NB4 (cell line): ENCODE measurements around the gene ADPRM.

Experiments used
- DNase-seq: peaks from one replicate; pipeline ENCODE4 v3.0.0; 2010; ENCODE audit warnings: low read depth
- H3K4me3 ChIP-seq: one replicate; pipeline ENCODE4 v1.5.1; 2011; ENCODE audit warnings: mild to moderate bottlenecking, low read depth, low read length, moderate library complexity
- CTCF ChIP-seq: IDR thresholded peaks from one replicate; pipeline ENCODE4 v1.5.1; 2012; ENCODE audit warnings: low read depth, low read length
- MAX ChIP-seq: IDR thresholded peaks from 2 replicates; pipeline ENCODE4 v1.6.1; 2011; ENCODE audit warnings: low read depth, low read length
- MYC ChIP-seq: IDR thresholded peaks from 2 replicates; pipeline ENCODE4 v1.6.1; 2011; ENCODE audit warnings: low read depth, low read length
- POLR2A ChIP-seq: IDR thresholded peaks from 2 replicates; pipeline ENCODE4 v1.6.1; 2011; ENCODE audit warnings: mild to moderate bottlenecking; ENCODE audit not compliant: insufficient read length; ENCODE audit errors: extremely low read depth

The ADPRM gene

GRCh38 chr17:10745231-10745630 is 47.8 kb downstream of the ADPRM start:
- H3K4me3 ChIP-seq: no peak overlapping the region
- TF ChIP-seq CTCF (no peak), MAX (no peak), MYC (no peak), POLR2A (no peak)
- no peak for DNase-seq

GRCh38 chr17:10748531-10749181 is 51.3 kb downstream of the ADPRM start:
- no peak for DNase-seq
- TF ChIP-seq MYC (no peak), MAX (no peak), CTCF (no peak), POLR2A (no peak)
- no peak overlapping the region for H3K4me3 ChIP-seq

GRCh38 chr17:10750210-10750609 is 52.8 kb downstream of the ADPRM start:
- DNase-seq: no peak
- TF ChIP-seq POLR2A (no peak), MYC (no peak), CTCF (no peak), MAX (no peak)
- H3K4me3 ChIP-seq: no peak overlapping the region

GRCh38 chr17:10751563-10751962 is 54.2 kb downstream of the ADPRM start:
- no peak for TF ChIP-seq POLR2A
- no peak for TF ChIP-seq MAX
- no peak for TF ChIP-seq CTCF
- TF ChIP-seq MYC: no peak
- DNase-seq: no peak
- no peak overlapping the region for H3K4me3 ChIP-seq

GRCh38 chr17:10752696-10753095 is 55.3 kb downstream of the ADPRM start:
- DNase-seq: no peak
- TF ChIP-seq POLR2A (no peak), MYC (no peak), MAX (no peak), CTCF (no peak)
- H3K4me3 ChIP-seq: no peak overlapping the region

- DNase-seq: peak; percentile 61
- H3K4me3 ChIP-seq: no peak overlapping the region
- TF ChIP-seq MYC (no peak), MAX (no peak), CTCF (peak; percentile 66), POLR2A (no peak)
Observed at GRCh38 chr17:10754109-10754508, 56.7 kb downstream of the ADPRM start.
